A549 (cell line): ENCODE measurements around the gene SMARCA5. TPM values are rescaled to one million over a fixed set of nuclear protein-coding genes. Genes with fewer than 3 reads are reported as not detected.

Experiments used
- ATAC-seq, 2 experiments: fragments of 200-7000 bp in 1 of 2; fragments of >200 bp in 1 of 2; cut with Nextera tagmentation in 1 of 2; cut with Tn5 transposase in 1 of 2; 3 replicates each; pipeline versions ENCODE4 v1.8.0 to v1.9.1; 2018 to 2020; ENCODE audit warnings: mild to moderate bottlenecking in 1 of 2, moderate library complexity in 1 of 2
- CTCF ChIA-PET: fragments of 300-600 bp; sonication (Branson Sonifier 250); formaldehyde crosslinking; extraction: SDS; loops from one replicate; lab custom pipeline; 2021; ENCODE audit warnings: antibody characterized with exemption, inconsistent platforms; lab: Yijun Ruan, JAX
- POLR2A ChIA-PET: fragments of 350-600 bp; formaldehyde crosslinking; extraction: SDS; loops from one replicate; lab custom pipeline; 2021; ENCODE audit warnings: antibody characterized with exemption, inconsistent platforms; lab: Yijun Ruan, JAX
- DNase-seq, 2 experiments: peaks; one replicate each; pipeline versions ENCODE4 v3.0.0 to v3.0.0-alpha.2; 2011 to 2016; ENCODE audit warnings: low read depth in 1 of 2, low spot score in 1 of 2
- FAIRE-seq: peaks from 2 replicates; lab custom pipeline; 2011; peaks lifted over from hg19 to GRCh38; lab: Jason Lieb, UNC
- H3K27ac ChIP-seq, 2 experiments: fragments of >200 bp; sonication (Bioruptor Twin); formaldehyde crosslinking; 3 replicates each; pipeline ENCODE4 v1.5.1; 2016 to 2017
- H3K4me1 ChIP-seq: fragments of >200 bp; sonication (Bioruptor Twin); formaldehyde crosslinking; 3 replicates; pipeline ENCODE4 v1.6.1; 2016
- H3K4me2 ChIP-seq: fragments of >200 bp; sonication (Bioruptor Twin); formaldehyde crosslinking; 3 replicates; pipeline ENCODE4 v1.6.1; 2016
- H3K4me3 ChIP-seq: fragments of >200 bp; sonication (Bioruptor Twin); formaldehyde crosslinking; 3 replicates; pipeline ENCODE4 v1.5.1; 2016
- H3K9me3 ChIP-seq: fragments of >200 bp; sonication (Bioruptor Twin); formaldehyde crosslinking; 3 replicates; pipeline ENCODE4 v1.6.1; 2016
- CHD2 ChIP-seq: fragments of 150-350 bp; IDR thresholded peaks from 2 replicates; pipeline ENCODE4 v1.6.1; 2014; ENCODE audit warnings: low read length; ENCODE audit not compliant: partially characterized antibody
- EHMT2 ChIP-seq: fragments of 200-600 bp; sonication (generic); IDR thresholded peaks from 2 replicates; pipeline ENCODE4 v1.6.1; 2016; ENCODE audit warnings: antibody characterized with exemption, low read depth, mild to moderate bottlenecking, moderate library complexity
- ELK1 ChIP-seq: fragments of 150-350 bp; IDR thresholded peaks from 2 replicates; pipeline ENCODE4 v1.6.1; 2014; ENCODE audit warnings: low read depth, mild to moderate bottlenecking, low read length
- EP300 ChIP-seq, 2 experiments: fragments of >200 bp; sonication (Bioruptor Twin); formaldehyde crosslinking; IDR thresholded peaks; 2 replicates in 1 of 2; 3 replicates in 1 of 2; pipeline ENCODE4 v1.6.1; 2016 to 2017
- FOSB ChIP-seq: fragments of 250-450 bp; sonication (Bioruptor Pico); IDR thresholded peaks from 2 replicates; pipeline ENCODE4 v1.5.0; 2020; ENCODE audit warnings: mild to moderate bottlenecking, moderate library complexity
- HMGXB4 ChIP-seq: fragments of 250-450 bp; sonication (Bioruptor Pico); IDR thresholded peaks from 2 replicates; pipeline ENCODE4 v1.5.0; 2021; ENCODE audit warnings: mild to moderate bottlenecking, moderate library complexity, borderline replicate concordance
- HOXB5 ChIP-seq: fragments of 250-450 bp; sonication (Bioruptor Pico); IDR thresholded peaks from 2 replicates; pipeline ENCODE4 v1.5.0; 2020; ENCODE audit warnings: mild to moderate bottlenecking, moderate library complexity
- JUNB ChIP-seq: fragments of >200 bp; sonication (Bioruptor Twin); formaldehyde crosslinking; IDR thresholded peaks from 2 replicates; pipeline ENCODE4 v1.6.1; 2016
- KDM5A ChIP-seq: fragments of 200-600 bp; sonication (generic); IDR thresholded peaks from 2 replicates; pipeline ENCODE4 v1.6.1; 2016; ENCODE audit warnings: antibody characterized with exemption, mild to moderate bottlenecking
- MAFK ChIP-seq: fragments of 450-650 bp; IDR thresholded peaks from 2 replicates; pipeline ENCODE4 v1.6.1; 2014; ENCODE audit not compliant: partially characterized antibody
- RAD21 ChIP-seq, 2 experiments: fragments of >200 bp in 1 of 2; sonication (Bioruptor Twin) in 1 of 2; formaldehyde crosslinking in 1 of 2; IDR thresholded peaks in 1 of 2; conservative IDR thresholded peaks in 1 of 2; 2 replicates in 1 of 2; 3 replicates in 1 of 2; pipeline ENCODE4 v1.6.1; 2012 to 2018; ENCODE audit warnings: inconsistent platforms in 1 of 2
- RCOR1 ChIP-seq: fragments of 150-350 bp; IDR thresholded peaks from 2 replicates; pipeline ENCODE4 v1.6.1; 2014; ENCODE audit warnings: antibody characterized with exemption, low read length, low read depth
- REST ChIP-seq: fragments of 200-600 bp; sonication (generic); IDR thresholded peaks from 2 replicates; pipeline ENCODE4 v1.6.1; 2016; ENCODE audit warnings: antibody characterized with exemption, mild to moderate bottlenecking, moderate library complexity
- RNF2 ChIP-seq: fragments of 200-600 bp; sonication (generic); IDR thresholded peaks from 2 replicates; pipeline ENCODE4 v1.6.1; 2016; ENCODE audit warnings: low read depth, mild to moderate bottlenecking, antibody characterized with exemption, moderate library complexity, borderline replicate concordance
- TFCP2L1 ChIP-seq: fragments of 250-450 bp; sonication (Bioruptor Pico); IDR thresholded peaks from 2 replicates; pipeline ENCODE4 v1.5.0; 2021; ENCODE audit warnings: mild to moderate bottlenecking
- ZNF302 ChIP-seq: fragments of 250-450 bp; sonication (Bioruptor Pico); IDR thresholded peaks from 2 replicates; pipeline ENCODE4 v1.9.0; 2021; ENCODE audit warnings: inconsistent platforms, mild to moderate bottlenecking, moderate library complexity
- WGBS: methylation state at CpG from one replicate; pipeline ENCODE4 v1.1.6; 2017; ENCODE audit errors: missing lambda C conversion rate; 5-methylcytosine and 5-hydroxymethylcytosine counted together
- polyA plus RNA-seq, 4 experiments: library from polyadenylated mRNA; depleted of rRNA in 3 of 4; stranded (reverse); fragments of >200 nt; fragmentation: RNase III in 1 of 4; extraction: RNeasy Plus Mini Kit Qiagen cat#74134 plus additional on column Dnase treatment in 1 of 4; gene quantifications; 2 replicates in 3 of 4; 3 replicates in 1 of 4; pipeline ENCODE4 v1.2.3, GENCODE V29; 2011 to 2017

SMARCA5 gene
- polyA plus RNA-seq, 2 of the 4 experiments (the other 2 are of a cell fraction), result 22.2 to 33.4 TPM

- no peak for ATAC-seq
- CTCF ChIA-PET, result no interaction called here
- Histone ChIP-seq H3K9me3 (no peaks in the 10 kb centered on the region), H3K4me1 (no peaks in the 10 kb centered on the region), H3K4me2 (no peak overlapping the region), H3K27ac (no peak overlapping the region), H3K4me3 (no peak overlapping the region)
- no peak for FAIRE-seq
- TF ChIP-seq ZNF302, result no peak
- no peak for TF ChIP-seq CHD2
- no peak for TF ChIP-seq KDM5A
- DNase-seq, result no peak
- WGBS, result 50% methylated on average over 1 of the region's 1 CpG
- POLR2A ChIA-PET, result no interaction called here
Observed at GRCh38 chr4:143473334-143474126, 40.0 kb upstream of the SMARCA5 start.

- FAIRE-seq (no peak), DNase-seq (no peak), ATAC-seq (no peak)
- H3K9me3 ChIP-seq, result no peaks in the 10 kb centered on the region
- H3K4me2 ChIP-seq, result no peak overlapping the region
- ChIA-PET CTCF (no interaction called here), POLR2A (no interaction called here)
- no peak overlapping the region for H3K4me3 ChIP-seq
- no peaks in the 10 kb centered on the region for H3K4me1 ChIP-seq
- no peak for TF ChIP-seq HMGXB4 (CRISPR knock-in tag)
- no peak for TF ChIP-seq HOXB5 (CRISPR knock-in tag)
- no peak for TF ChIP-seq EP300 (IDR thresholded peaks at IDR 0.05)
- TF ChIP-seq FOSB, result no peak
- no peak for TF ChIP-seq RNF2
- no peak for TF ChIP-seq ELK1
- no peak for TF ChIP-seq MAFK
- no peak for TF ChIP-seq EHMT2
- TF ChIP-seq REST, result no peak
- no peak for TF ChIP-seq JUNB
- TF ChIP-seq RCOR1, result no peak
- no peak for TF ChIP-seq TFCP2L1 (CRISPR knock-in tag)
- no peak for TF ChIP-seq RAD21 (conservative IDR thresholded peaks at IDR 0.05 in 1 of 2, IDR thresholded peaks at IDR 0.05 in 1 of 2)
- TF ChIP-seq, all 56 proteins: peak for 0
- H3K27ac ChIP-seq, result no peak overlapping the region
- 61% methylated on average over 2 of the region's 2 CpGs for WGBS
Observed at GRCh38 chr4:143477487-143477886, 36.0 kb upstream of the SMARCA5 start.
